ENCODE results near the gene BBIP1.

GRCh38 chr10:110957606-110958005, 38.6 kb upstream of the BBIP1 start:
- no peak for TF ChIP-seq CTCF (conservative IDR thresholded peaks at IDR 0.05; ENCODE audit: low read length)
- no peak for TF ChIP-seq EZH2phosphoT487 (IDR thresholded peaks at IDR 0.05; ENCODE audit: borderline replicate concordance, low read depth, low read length)
